Activated naive CD4-positive, alpha-beta T cell treated with anti-CD3 and anti-CD28 coated beads, Interleukin-2, amount 50 U/mL, for 72 hours (primary cell): ENCODE data around the gene FAM131A. TPM values are rescaled to one million over a fixed set of nuclear protein-coding genes. Genes with fewer than 3 reads are reported as not detected.

Experiments
- ATAC-seq, 2 donors: fragments of 150-1000 bp; cut with Tn5 transposase; 2 replicates each; pipeline ENCODE4 v1.10.0; 2021; ENCODE audit warnings: mild to moderate bottlenecking in 2 of 2, moderate library complexity in 2 of 2
- DNase-seq, 2 donors: peaks; one replicate each; pipeline ENCODE4 v3.0.0; 2021 to 2022; ENCODE audit warnings: low spot score in 2 of 2
- H3K27ac Mint-ChIP-seq, 2 donors: one replicate each; pipeline ENCODE4 v1.8.0; 2022; ENCODE audit warnings: mild to moderate bottlenecking in 2 of 2, mixed read lengths in 2 of 2
- H3K36me3 Mint-ChIP-seq, 2 donors: one replicate each; pipeline ENCODE4 v1.8.0; 2022; ENCODE audit warnings: mixed read lengths in 2 of 2
- H3K9me3 Mint-ChIP-seq, 2 donors: one replicate each; pipeline ENCODE4 v1.8.0; 2022; ENCODE audit warnings: mixed read lengths in 2 of 2
- total RNA-seq, 2 donors: library from RNA; stranded (reverse); gene quantifications; one replicate each; pipeline ENCODE4 v1.2.3, GENCODE V29; 2022

Gene FAM131A
- total RNA-seq, 2 donors from 2014 or later, result 4.1 to 6.8 TPM

GRCh38 chr3:184347321-184348056 is 10.1 kb downstream of the FAM131A start:
- ATAC-seq, result no peak
- Mint-ChIP-seq H3K27ac (no peak overlapping the region), H3K9me3 (no peaks in the 10 kb centered on the region), H3K36me3 (no peaks in the 10 kb centered on the region)
- DNase-seq, result no peak

- no peaks in the 10 kb centered on the region for H3K9me3 Mint-ChIP-seq
- DNase-seq, result no peak
- no peak overlapping the region for H3K27ac Mint-ChIP-seq
- ATAC-seq, result no peak
- no peaks in the 10 kb centered on the region for H3K36me3 Mint-ChIP-seq
Measured at GRCh38 chr3:184348057-184348382, 10.6 kb downstream of the FAM131A start.

- no peak for DNase-seq
- Mint-ChIP-seq H3K27ac (no peak overlapping the region), H3K9me3 (no peaks in the 10 kb centered on the region), H3K36me3 (no peaks in the 10 kb centered on the region)
- ATAC-seq, result no peak
Measured at GRCh38 chr3:184349563-184350470, 12.4 kb downstream of the FAM131A start.

- Mint-ChIP-seq H3K9me3 (no peaks in the 10 kb centered on the region), H3K36me3 (peaks cover 0 to 5% of the 10 kb centered on the region in 2 donors)
- DNase-seq, result no peak
Measured at GRCh38 chr3:184350618-184351017, 13.2 kb downstream of the FAM131A start.

GRCh38 chr3:184351511-184352148 is 14.2 kb downstream of the FAM131A start:
- Mint-ChIP-seq H3K27ac (no peak overlapping the region), H3K36me3 (peaks cover 0 to 5% of the 10 kb centered on the region in 2 donors), H3K9me3 (no peaks in the 10 kb centered on the region)
- ATAC-seq (no peak), DNase-seq (no peak)

More at GRCh38 chr3:184350618-184351017, 13.2 kb downstream of the FAM131A start:
- no peak for ATAC-seq
- H3K27ac Mint-ChIP-seq, result no peak overlapping the region

GRCh38 chr3:184352149-184352785 is 14.9 kb downstream of the FAM131A start:
- no peak for DNase-seq
- no peak for ATAC-seq
- Mint-ChIP-seq H3K36me3 (peaks cover 0 to 5% of the 10 kb centered on the region in 2 donors), H3K27ac (peak overlapping the region in 1 of 2 donors; percentile 59), H3K9me3 (no peaks in the 10 kb centered on the region)

GRCh38 chr3:184352897-184353545 is 15.6 kb downstream of the FAM131A start:
- Mint-ChIP-seq H3K27ac (no peak overlapping the region), H3K36me3 (peaks cover 0 to 5% of the 10 kb centered on the region in 2 donors), H3K9me3 (no peaks in the 10 kb centered on the region)
- ATAC-seq (no peak), DNase-seq (no peak)

GRCh38 chr3:184353546-184353941 is 16.1 kb downstream of the FAM131A start:
- no peak for DNase-seq
- H3K27ac Mint-ChIP-seq, result no peak overlapping the region
- H3K36me3 Mint-ChIP-seq, result peaks cover 0 to 5% of the 10 kb centered on the region in 2 donors
- no peaks in the 10 kb centered on the region for H3K9me3 Mint-ChIP-seq
- ATAC-seq, result no peak

GRCh38 chr3:184354121-184354728 is 16.8 kb downstream of the FAM131A start:
- Mint-ChIP-seq H3K36me3 (peaks cover 0 to 5% of the 10 kb centered on the region in 2 donors), H3K9me3 (no peaks in the 10 kb centered on the region), H3K27ac (no peak overlapping the region)
- ATAC-seq, result peak; percentile 74 to 84
- DNase-seq, result peak in 1 of 2 donors; percentile 69

GRCh38 chr3:184354754-184355153 is 17.4 kb downstream of the FAM131A start:
- ATAC-seq, result no peak
- DNase-seq, result no peak
- H3K36me3 Mint-ChIP-seq, result peaks cover 0 to 5% of the 10 kb centered on the region in 2 donors
- no peaks in the 10 kb centered on the region for H3K9me3 Mint-ChIP-seq
- no peak overlapping the region for H3K27ac Mint-ChIP-seq

GRCh38 chr3:184355261-184356040 is 18.1 kb downstream of the FAM131A start:
- Mint-ChIP-seq H3K27ac (no peak overlapping the region), H3K9me3 (no peaks in the 10 kb centered on the region), H3K36me3 (peaks cover 0 to 5% of the 10 kb centered on the region in 2 donors)
- no peak for DNase-seq
- ATAC-seq, result no peak

- no peak for DNase-seq
- H3K36me3 Mint-ChIP-seq, result peaks cover 0 to 5% of the 10 kb centered on the region in 2 donors
- no peaks in the 10 kb centered on the region for H3K9me3 Mint-ChIP-seq
- no peak for ATAC-seq
- H3K27ac Mint-ChIP-seq, result no peak overlapping the region
Measured at GRCh38 chr3:184357248-184358123, 20.1 kb downstream of the FAM131A start.

GRCh38 chr3:184358124-184358767 is 20.8 kb downstream of the FAM131A start:
- no peak for ATAC-seq
- H3K27ac Mint-ChIP-seq, result no peak overlapping the region

GRCh38 chr3:184358921-184359350 is 21.5 kb downstream of the FAM131A start:
- ATAC-seq, result no peak
- peaks cover 7 to 14% of the 10 kb centered on the region in 2 donors for H3K36me3 Mint-ChIP-seq

More at GRCh38 chr3:184358124-184358767, 20.8 kb downstream of the FAM131A start:
- H3K36me3 Mint-ChIP-seq, result peaks cover under 1 to 8% of the 10 kb centered on the region in 2 donors
- DNase-seq, result no peak
- H3K9me3 Mint-ChIP-seq, result no peaks in the 10 kb centered on the region

More at GRCh38 chr3:184358921-184359350, 21.5 kb downstream of the FAM131A start:
- Mint-ChIP-seq H3K9me3 (no peaks in the 10 kb centered on the region), H3K27ac (no peak overlapping the region)
- no peak for DNase-seq
